GM19238 (cell line): ENCODE results near the gene AREG.

Experiments used
- DNase-seq: peaks from one replicate; pipeline ENCODE4 v3.0.0; 2011; ENCODE audit warnings: low spot score; ENCODE audit not compliant: insufficient read length

AREG gene

DNA sequence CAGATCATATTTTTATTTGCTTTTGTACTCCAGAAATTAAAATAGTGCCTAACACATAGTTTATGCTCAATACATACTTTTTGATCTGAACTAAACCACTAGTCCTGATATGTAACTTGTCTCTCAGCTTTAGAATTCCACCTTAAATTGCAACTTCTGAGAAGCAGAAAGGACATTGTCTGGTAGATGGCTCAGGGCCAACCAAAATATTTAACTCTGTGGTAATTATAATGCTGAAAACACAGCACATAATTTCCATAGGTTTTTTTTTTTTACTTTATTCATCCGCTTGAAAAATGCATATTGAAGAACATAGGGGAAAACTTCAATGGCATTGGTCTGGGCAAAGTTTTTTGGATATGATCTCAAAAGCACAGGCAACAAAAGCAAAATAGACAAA lies 59.3 kb downstream of the AREG start:
- DNase-seq: no peak
